ENCODE data around the gene MYH14. TPM values are rescaled to one million over a fixed set of nuclear protein-coding genes. Genes with fewer than 3 reads are reported as not detected.

Gene MYH14
- total RNA-seq, 5 donors from 2014 or later (not counting 1 experiment from before 2014, with no cell fraction given) = 0.23 to 0.79 (median 0.70) TPM; not detected in 2

DNA sequence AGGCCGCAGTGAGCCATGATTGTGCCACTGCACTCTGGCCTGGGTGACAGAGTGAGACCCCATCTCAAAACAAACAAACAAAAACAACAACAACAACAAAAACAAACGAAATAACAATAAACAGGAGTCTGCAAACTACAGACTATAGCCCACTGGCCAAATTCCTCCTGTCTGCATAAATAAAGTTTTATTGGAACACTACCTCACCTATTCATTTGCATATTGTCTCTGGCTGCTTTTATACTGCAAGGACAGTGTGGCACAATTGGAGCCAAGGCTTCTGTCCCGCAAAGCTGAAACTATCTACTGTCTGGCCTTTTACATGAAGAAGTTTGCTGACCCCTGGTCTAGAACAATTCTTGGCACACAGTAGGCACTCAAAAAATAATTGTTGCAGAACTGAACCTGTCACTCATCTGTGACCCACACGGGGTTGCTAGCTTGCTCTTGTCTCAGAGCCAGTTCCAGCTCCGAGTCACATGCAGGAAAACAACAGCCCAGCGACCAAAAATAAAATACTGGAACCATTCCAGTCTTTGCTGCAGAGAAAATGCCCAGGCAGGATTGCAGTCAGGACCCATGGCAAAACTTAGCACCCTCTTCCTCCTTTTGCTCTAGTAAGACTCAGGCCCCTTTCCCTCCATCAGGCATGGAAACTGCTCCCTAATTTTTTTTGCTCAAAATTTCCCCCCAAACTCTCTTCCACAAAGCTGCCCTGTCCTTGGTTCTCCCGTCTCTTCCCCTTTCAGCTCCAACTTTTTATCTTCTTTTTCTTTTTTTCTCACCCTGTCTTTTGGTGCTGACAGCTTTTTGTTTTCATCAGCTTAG lies 4.8 kb upstream of the MYH14 start:
- ATAC-seq (replicated peaks in 1 of 4) (no peak), DNase-seq (no peak)
- no peaks in the 10 kb centered on the region for H3K36me3 ChIP-seq (ENCODE audit: control insufficient read depth in 2 of 2, extremely low read depth in 1 of 2, insufficient read depth in 1 of 2, low read length in 1 of 2)
- peaks cover 53 to 55% of the 10 kb centered on the region in 2 donors for H3K27me3 Mint-ChIP-seq
- H3K9me3 Mint-ChIP-seq = peaks cover 0 to 4% (median 0%) of the 10 kb centered on the region in 3 donors
- H3K27ac ChIP-seq (ENCODE audit: low read length) = no peak overlapping the region
- no peak overlapping the region for H3K4me3 ChIP-seq (ENCODE audit: control insufficient read depth in 1 of 2, extremely low read depth in 1 of 2, low read length in 1 of 2)
- H3K27ac Mint-ChIP-seq = peak overlapping the region in 1 of 2 donors; percentile 22
- POLR2A ChIA-PET = no interaction called here
- H3K4me1 ChIP-seq (ENCODE audit: control insufficient read depth in 1 of 2, extremely low read depth in 1 of 2, insufficient read depth in 2 of 2, low read length in 2 of 2) = peaks cover 0 to 4% of the 10 kb centered on the region in 2 experiments
- H3K4me1 Mint-ChIP-seq = no peaks in the 10 kb centered on the region
- no peaks in the 10 kb centered on the region for H3K9me3 ChIP-seq
- H3K4me3 Mint-ChIP-seq = no peak overlapping the region
- CTCF ChIA-PET = no interaction called here
- H3K36me3 Mint-ChIP-seq = no peaks in the 10 kb centered on the region
- H3K27me3 ChIP-seq (replicated peaks in 1 of 2; ENCODE audit: control insufficient read depth in 2 of 2, extremely low read depth in 1 of 2, insufficient read depth in 2 of 2, low read length in 1 of 2) = peaks cover 0 to 55% of the 10 kb centered on the region in 2 experiments
- 21% methylated on average over 6 of the region's 7 CpGs for WGBS (ENCODE audit: insufficient coverage)

DNA sequence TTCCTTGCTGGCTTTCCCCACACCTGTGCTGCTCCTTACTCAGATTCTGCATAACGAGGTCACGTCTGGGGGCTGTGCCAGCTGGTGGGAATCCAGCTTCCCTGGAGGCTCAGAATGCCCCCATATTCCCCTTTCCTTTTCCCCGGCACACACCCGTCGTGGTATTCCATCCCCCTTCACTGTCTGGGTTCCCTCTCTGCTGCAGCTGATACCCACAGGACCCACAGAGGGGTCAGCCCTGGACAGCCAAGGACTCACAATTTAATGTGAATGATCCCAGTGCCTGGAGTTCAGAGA lies 4.2 kb upstream of the MYH14 start:
- Histone ChIP-seq H3K36me3 (ENCODE audit: control insufficient read depth in 2 of 2, extremely low read depth in 1 of 2, insufficient read depth in 1 of 2, low read length in 1 of 2) (no peaks in the 10 kb centered on the region), H3K27me3 (replicated peaks in 1 of 2; ENCODE audit: control insufficient read depth in 2 of 2, extremely low read depth in 1 of 2, insufficient read depth in 2 of 2, low read length in 1 of 2) (peaks cover 2 to 57% of the 10 kb centered on the region in 2 experiments), H3K4me1 (ENCODE audit: control insufficient read depth in 1 of 2, extremely low read depth in 1 of 2, insufficient read depth in 2 of 2, low read length in 2 of 2) (peaks cover 0 to 4% of the 10 kb centered on the region in 2 experiments), H3K27ac (ENCODE audit: low read length) (no peak overlapping the region), H3K9me3 (no peaks in the 10 kb centered on the region), H3K4me3 (ENCODE audit: control insufficient read depth in 1 of 2, extremely low read depth in 1 of 2, low read length in 1 of 2) (no peak overlapping the region)
- POLR2A ChIA-PET = no interaction called here
- DNase-seq (no peak), ATAC-seq (replicated peaks in 1 of 4) (no peak)
- Mint-ChIP-seq H3K9me3 (peaks cover 0 to 4% (median 0%) of the 10 kb centered on the region in 3 donors), H3K4me3 (no peak overlapping the region), H3K27me3 (peaks cover 56 to 57% of the 10 kb centered on the region in 2 donors), H3K36me3 (no peaks in the 10 kb centered on the region), H3K27ac (peak overlapping the region in 1 of 2 donors; percentile 22), H3K4me1 (no peaks in the 10 kb centered on the region)
- 10% methylated on average over 2 of the region's 5 CpGs for WGBS (ENCODE audit: insufficient coverage)
- CTCF ChIA-PET = no interaction called here

DNA sequence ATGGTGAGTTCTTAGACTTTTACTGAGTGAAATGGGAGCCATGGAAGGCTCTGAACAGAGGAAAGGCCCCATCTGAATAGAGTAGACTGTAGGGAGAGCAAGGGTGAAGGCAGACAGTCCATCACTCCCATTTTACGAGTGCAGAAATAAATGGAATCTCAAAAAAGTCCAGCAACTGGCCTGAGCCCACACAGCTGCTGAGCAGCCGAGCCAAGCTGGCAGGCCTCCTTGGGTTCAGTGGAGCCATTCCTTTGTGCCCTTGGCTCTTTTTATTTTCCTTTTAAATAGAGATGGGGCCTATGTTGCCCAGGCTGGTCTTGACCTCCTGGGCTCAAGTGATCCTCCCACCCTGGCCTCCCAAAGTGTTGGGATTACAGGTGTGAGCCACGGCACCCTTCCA lies 1.0 kb upstream of the MYH14 start:
- H3K36me3 Mint-ChIP-seq = no peaks in the 10 kb centered on the region
- H3K9me3 Mint-ChIP-seq = peaks cover 0 to 4% (median 0%) of the 10 kb centered on the region in 3 donors
- Histone ChIP-seq H3K4me3 (ENCODE audit: control insufficient read depth in 1 of 2, extremely low read depth in 1 of 2, low read length in 1 of 2) (no peak overlapping the region), H3K27me3 (replicated peaks in 1 of 2; ENCODE audit: control insufficient read depth in 2 of 2, extremely low read depth in 1 of 2, insufficient read depth in 2 of 2, low read length in 1 of 2) (peaks cover 7 to 74% of the 10 kb centered on the region in 2 experiments), H3K36me3 (ENCODE audit: control insufficient read depth in 2 of 2, extremely low read depth in 1 of 2, insufficient read depth in 1 of 2, low read length in 1 of 2) (no peaks in the 10 kb centered on the region), H3K9me3 (no peaks in the 10 kb centered on the region), H3K4me1 (ENCODE audit: control insufficient read depth in 1 of 2, extremely low read depth in 1 of 2, insufficient read depth in 2 of 2, low read length in 2 of 2) (peaks cover 0 to 10% of the 10 kb centered on the region in 2 experiments), H3K27ac (ENCODE audit: low read length) (no peak overlapping the region)
- peaks cover 0 to 3% (median 0%) of the 10 kb centered on the region in 3 donors for H3K4me1 Mint-ChIP-seq
- 100% methylated on average over 1 of the region's 3 CpGs for WGBS (ENCODE audit: insufficient coverage)
- ChIA-PET CTCF (no interaction called here), POLR2A (no interaction called here)
- no peak overlapping the region for H3K27ac Mint-ChIP-seq
- no peak overlapping the region for H3K4me3 Mint-ChIP-seq
- H3K27me3 Mint-ChIP-seq = peaks cover 51 to 61% of the 10 kb centered on the region in 2 donors
- ATAC-seq (replicated peaks in 1 of 4) = no peak
- no peak for DNase-seq

DNA sequence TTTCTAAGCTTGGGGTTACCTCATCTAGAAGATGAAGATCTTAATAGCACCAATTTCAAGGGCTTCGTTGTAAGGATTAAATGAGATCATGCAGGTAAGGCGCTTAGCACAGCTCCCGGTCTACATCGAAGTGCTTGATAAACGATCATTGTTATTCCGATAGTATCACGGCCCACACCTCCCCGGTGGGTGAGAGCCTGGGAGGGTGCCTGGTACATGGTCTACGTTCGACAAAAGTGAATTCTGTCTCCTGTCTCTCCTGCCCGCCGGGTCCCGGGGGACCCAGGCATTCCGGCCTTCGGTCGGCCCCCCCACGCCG lies 501 bp upstream of the MYH14 start:
- H3K36me3 Mint-ChIP-seq = no peaks in the 10 kb centered on the region
- Histone ChIP-seq H3K27me3 (replicated peaks in 1 of 2; ENCODE audit: control insufficient read depth in 2 of 2, extremely low read depth in 1 of 2, insufficient read depth in 2 of 2, low read length in 1 of 2) (peaks cover 7 to 73% of the 10 kb centered on the region in 2 experiments), H3K4me3 (ENCODE audit: control insufficient read depth in 1 of 2, extremely low read depth in 1 of 2, low read length in 1 of 2) (no peak overlapping the region), H3K9me3 (no peaks in the 10 kb centered on the region), H3K27ac (ENCODE audit: low read length) (no peak overlapping the region), H3K36me3 (ENCODE audit: control insufficient read depth in 2 of 2, extremely low read depth in 1 of 2, insufficient read depth in 1 of 2, low read length in 1 of 2) (no peaks in the 10 kb centered on the region), H3K4me1 (ENCODE audit: control insufficient read depth in 1 of 2, extremely low read depth in 1 of 2, insufficient read depth in 2 of 2, low read length in 2 of 2) (peaks cover 0 to 10% of the 10 kb centered on the region in 2 experiments)
- 32% methylated on average over 12 of the region's 18 CpGs for WGBS (ENCODE audit: insufficient coverage)
- peaks cover 0 to 4% (median 0%) of the 10 kb centered on the region in 3 donors for H3K9me3 Mint-ChIP-seq
- DNase-seq (no peak), ATAC-seq (replicated peaks in 1 of 4) (no peak)
- peaks cover 54 to 59% of the 10 kb centered on the region in 2 donors for H3K27me3 Mint-ChIP-seq
- no peak overlapping the region for H3K4me3 Mint-ChIP-seq
- ChIA-PET CTCF (interaction anchor here in 1 of 2 donors (0.6 kb wide), 1 partner anchor 9 kb away, joined by 4 read pairs; no protein-coding TSS in a partner anchor), POLR2A (no interaction called here)
- H3K4me1 Mint-ChIP-seq = peaks cover 0 to 3% (median 0%) of the 10 kb centered on the region in 3 donors
- no peak overlapping the region for H3K27ac Mint-ChIP-seq

DNA sequence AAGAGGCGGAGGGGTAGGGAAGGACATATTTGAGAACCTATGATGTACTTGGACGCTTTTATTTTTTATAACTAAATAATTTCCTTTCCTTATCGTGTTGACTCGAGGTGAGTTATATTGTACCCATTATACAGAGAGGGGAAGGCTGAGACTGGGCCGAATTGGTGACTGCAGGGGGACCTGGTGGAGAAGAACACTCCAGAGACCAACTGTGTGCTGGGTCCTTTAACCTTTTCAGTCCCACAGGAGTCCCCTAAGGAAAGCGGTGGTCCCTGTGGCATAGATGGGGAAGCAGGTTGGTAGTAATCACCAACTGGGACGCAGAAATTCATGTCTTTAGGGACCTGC lies 633 bp downstream of the MYH14 start:
- no CpG with 5 or more reads among the region's 7 CpGs for WGBS (ENCODE audit: insufficient coverage)
- H3K27ac ChIP-seq (ENCODE audit: low read length) = no peak overlapping the region
- Mint-ChIP-seq H3K4me3 (peak overlapping the region in 1 of 3 donors; percentile 37), H3K9me3 (peaks cover 0 to 4% (median 0%) of the 10 kb centered on the region in 3 donors), H3K36me3 (no peaks in the 10 kb centered on the region), H3K27me3 (peaks cover 50 to 54% of the 10 kb centered on the region in 2 donors), H3K4me1 (peaks cover 0 to 3% (median 0%) of the 10 kb centered on the region in 3 donors), H3K27ac (no peak overlapping the region)
- peaks cover 0 to 10% of the 10 kb centered on the region in 2 experiments for H3K4me1 ChIP-seq (ENCODE audit: control insufficient read depth in 1 of 2, extremely low read depth in 1 of 2, insufficient read depth in 2 of 2, low read length in 2 of 2)
- H3K27me3 ChIP-seq (replicated peaks in 1 of 2; ENCODE audit: control insufficient read depth in 2 of 2, extremely low read depth in 1 of 2, insufficient read depth in 2 of 2, low read length in 1 of 2) = peaks cover 7 to 75% of the 10 kb centered on the region in 2 experiments
- no peaks in the 10 kb centered on the region for H3K9me3 ChIP-seq
- H3K4me3 ChIP-seq (ENCODE audit: control insufficient read depth in 1 of 2, extremely low read depth in 1 of 2, low read length in 1 of 2) = no peak overlapping the region
- CTCF ChIA-PET = no interaction called here
- POLR2A ChIA-PET = no interaction called here
- H3K36me3 ChIP-seq (ENCODE audit: control insufficient read depth in 2 of 2, extremely low read depth in 1 of 2, insufficient read depth in 1 of 2, low read length in 1 of 2) = no peaks in the 10 kb centered on the region
- DNase-seq = no peak
- no peak for ATAC-seq (replicated peaks in 1 of 4)

GRCh38 chr19:50204811-50205675 lies 1.6 kb downstream of the MYH14 start:
- Mint-ChIP-seq H3K36me3 (no peaks in the 10 kb centered on the region), H3K4me1 (peaks cover 0 to 3% (median 0%) of the 10 kb centered on the region in 3 donors), H3K27ac (no peak overlapping the region), H3K4me3 (peak overlapping the region in 1 of 3 donors; percentile 37), H3K27me3 (peaks cover 44 to 54% of the 10 kb centered on the region in 2 donors), H3K9me3 (peaks cover 0 to 4% (median 0%) of the 10 kb centered on the region in 3 donors)
- WGBS (ENCODE audit: insufficient coverage) = 9% methylated on average over 24 of the region's 49 CpGs
- Histone ChIP-seq H3K27me3 (replicated peaks in 1 of 2; ENCODE audit: control insufficient read depth in 2 of 2, extremely low read depth in 1 of 2, insufficient read depth in 2 of 2, low read length in 1 of 2) (peaks cover 7 to 70% of the 10 kb centered on the region in 2 experiments), H3K4me1 (ENCODE audit: control insufficient read depth in 1 of 2, extremely low read depth in 1 of 2, insufficient read depth in 2 of 2, low read length in 2 of 2) (peaks cover 0 to 10% of the 10 kb centered on the region in 2 experiments), H3K9me3 (no peaks in the 10 kb centered on the region), H3K4me3 (ENCODE audit: control insufficient read depth in 1 of 2, extremely low read depth in 1 of 2, low read length in 1 of 2) (no peak overlapping the region), H3K36me3 (ENCODE audit: control insufficient read depth in 2 of 2, extremely low read depth in 1 of 2, insufficient read depth in 1 of 2, low read length in 1 of 2) (no peaks in the 10 kb centered on the region), H3K27ac (ENCODE audit: low read length) (no peak overlapping the region)
- CTCF ChIA-PET = no interaction called here
- peak in 4 of 35 experiments; percentile 8 to 13 (median 10) for DNase-seq
- POLR2A ChIA-PET = interaction anchor here (0.6 to 0.7 kb wide), 2 partner anchors 196 to 962 kb away, joined by 4 to 9 read pairs; no protein-coding TSS in a partner anchor
- peak in 1 of 4 experiments; percentile 66 for ATAC-seq (replicated peaks in 1 of 4)

Measured in T-cell (primary cell).